UCSD-AML1 (cell line): ENCODE measurements around the gene ATP6V1F.

Source experiments
- DNase-seq: peaks from one replicate; lab custom pipeline; 2025; ENCODE audit not compliant: unreplicated experiment; lab: John Stamatoyannopoulos, UW

The ATP6V1F gene

GRCh38 chr7:128914566-128915151, 52.0 kb downstream of the ATP6V1F start:
- DNase-seq, result no peak

- DNase-seq, result no peak
These were observed 52.7 kb downstream of the ATP6V1F start for GRCh38 chr7:128915271-128915819.
